ENCODE measurements around the gene AGRN. TPM values are rescaled to one million over a fixed set of nuclear protein-coding genes. Genes with fewer than 3 reads are reported as not detected.

Gene AGRN
- total RNA-seq, 1 experiment from 2014 or later = 446 TPM

DNA sequence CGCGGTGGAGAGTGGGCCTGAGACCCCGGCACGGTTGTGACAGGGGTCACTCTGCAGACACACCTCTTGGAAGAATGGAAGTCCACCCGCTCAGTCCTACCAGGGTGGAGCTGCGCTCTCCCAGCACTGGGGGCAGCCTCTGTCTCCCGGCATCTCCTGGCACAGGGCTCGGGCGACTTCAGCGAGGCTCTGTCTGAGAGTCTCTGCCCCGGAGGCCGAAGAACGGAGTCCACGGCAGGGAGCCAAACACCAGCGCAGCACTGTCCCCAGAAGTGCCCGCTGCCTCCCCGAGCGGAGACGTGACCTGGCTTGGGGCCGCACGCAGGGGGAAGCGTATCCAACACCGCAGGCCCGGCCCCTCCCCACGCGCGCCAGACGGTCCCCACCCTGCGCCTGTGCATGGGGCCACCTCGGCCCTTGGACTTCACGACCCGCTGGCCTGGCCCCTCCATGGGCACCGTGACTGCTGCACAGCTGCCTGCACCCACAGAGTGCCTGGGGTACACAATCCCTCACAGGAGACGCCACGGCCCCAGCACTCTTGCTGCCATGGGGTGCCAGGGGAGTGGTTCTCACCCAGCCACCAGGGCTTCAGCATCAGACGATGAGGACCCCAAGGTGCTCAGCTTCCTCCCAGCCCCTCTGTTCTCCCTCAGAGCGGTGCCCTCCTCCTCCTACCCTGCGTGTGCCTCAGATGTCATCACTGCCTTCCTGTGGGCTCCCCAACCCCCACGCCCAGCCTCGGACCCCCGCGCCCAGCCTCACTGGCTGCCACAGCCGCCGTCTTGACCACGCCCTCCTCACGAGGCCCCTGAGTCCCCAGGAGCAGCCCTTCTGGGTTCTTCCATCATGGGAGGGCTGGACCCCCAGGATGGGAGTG is 69.1 kb downstream of the AGRN start:
- no peaks in the 10 kb centered on the region for H3K4me1 Mint-ChIP-seq (ENCODE audit: low read depth, unreplicated experiment)
- H3K9me3 Mint-ChIP-seq (ENCODE audit: low read depth, unreplicated experiment) = no peaks in the 10 kb centered on the region
- CTCF ChIA-PET = no interaction called here
- no peak overlapping the region for H3K27ac Mint-ChIP-seq (ENCODE audit: unreplicated experiment)
- no peaks in the 10 kb centered on the region for H3K27me3 Mint-ChIP-seq (ENCODE audit: unreplicated experiment)
- no peak overlapping the region for H3K4me3 Mint-ChIP-seq (ENCODE audit: low read depth, unreplicated experiment)
- intact Hi-C loops (cut with micrococcal nuclease; ENCODE audit: unreplicated experiment) = no loop called here
- no TSS peak for BruUV-seq (replicated peaks)
- H3K36me3 Mint-ChIP-seq (ENCODE audit: insufficient read depth, unreplicated experiment) = peaks cover 25% of the 10 kb centered on the region
- no peak for DNase-seq
- no peak for TF ChIP-seq CTCF (IDR thresholded peaks at IDR 0.05; ENCODE audit: unreplicated experiment)

GRCh38 chr1:1089731-1090423 is 70.0 kb downstream of the AGRN start:
- Mint-ChIP-seq H3K4me3 (ENCODE audit: low read depth, unreplicated experiment) (no peak overlapping the region), H3K27me3 (ENCODE audit: unreplicated experiment) (no peaks in the 10 kb centered on the region), H3K27ac (ENCODE audit: unreplicated experiment) (no peak overlapping the region), H3K36me3 (ENCODE audit: insufficient read depth, unreplicated experiment) (peaks cover 30% of the 10 kb centered on the region), H3K4me1 (ENCODE audit: low read depth, unreplicated experiment) (no peaks in the 10 kb centered on the region), H3K9me3 (ENCODE audit: low read depth, unreplicated experiment) (no peaks in the 10 kb centered on the region)
- TF ChIP-seq CTCF (IDR thresholded peaks at IDR 0.05; ENCODE audit: unreplicated experiment) = no peak
- intact Hi-C loops (cut with micrococcal nuclease; ENCODE audit: unreplicated experiment) = no loop called here
- no TSS peak for BruUV-seq (replicated peaks)
- CTCF ChIA-PET = no interaction called here
- DNase-seq = no peak

DNA sequence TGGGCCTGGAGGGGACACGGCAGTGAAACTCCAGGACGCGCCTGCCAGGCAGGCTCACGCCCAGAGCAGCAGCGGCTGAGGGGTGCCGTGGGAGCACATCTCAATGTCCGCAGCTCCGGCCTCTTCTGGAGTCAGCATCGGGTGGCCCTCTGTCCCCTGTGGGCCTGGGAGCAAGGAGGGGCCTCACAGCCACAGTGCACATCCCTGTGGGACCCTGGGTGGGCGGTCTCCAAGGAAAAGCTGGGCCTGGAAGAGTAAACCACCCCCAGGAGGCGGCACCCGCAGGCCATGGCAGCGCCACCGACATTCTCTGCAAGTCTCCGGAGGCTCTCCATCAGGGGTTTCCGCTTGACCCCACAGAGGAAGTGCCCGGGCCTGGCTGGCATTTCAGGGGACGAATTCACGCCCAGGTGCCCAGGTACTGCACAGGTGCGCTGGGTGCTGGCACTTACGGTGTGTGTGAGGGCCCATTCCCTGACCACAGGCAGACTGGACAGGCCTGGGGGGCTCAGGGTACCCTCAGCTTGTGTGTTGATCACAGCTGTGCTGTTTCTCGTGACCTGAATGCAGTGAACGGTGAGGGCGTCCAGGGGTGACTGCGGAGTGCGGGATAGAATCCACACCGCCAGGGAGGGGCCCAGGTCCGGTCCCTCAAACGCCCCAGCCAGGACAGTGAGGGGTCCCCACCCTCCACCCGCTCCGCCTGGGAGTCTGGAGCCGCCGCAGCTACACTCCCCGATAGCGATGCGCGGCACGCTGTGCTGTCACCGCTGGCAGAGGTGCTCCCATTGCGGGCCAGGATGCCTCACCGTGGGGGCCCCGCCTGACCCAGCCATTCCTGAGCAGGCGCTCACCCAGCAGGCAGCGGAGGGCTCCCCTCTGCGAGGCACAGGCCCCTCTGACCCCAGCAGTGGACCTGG is 70.8 kb downstream of the AGRN start:
- CTCF ChIA-PET = no interaction called here
- Mint-ChIP-seq H3K4me3 (ENCODE audit: low read depth, unreplicated experiment) (no peak overlapping the region), H3K9me3 (ENCODE audit: low read depth, unreplicated experiment) (no peaks in the 10 kb centered on the region), H3K4me1 (ENCODE audit: low read depth, unreplicated experiment) (no peaks in the 10 kb centered on the region), H3K27ac (ENCODE audit: unreplicated experiment) (no peak overlapping the region), H3K27me3 (ENCODE audit: unreplicated experiment) (no peaks in the 10 kb centered on the region), H3K36me3 (ENCODE audit: insufficient read depth, unreplicated experiment) (peaks cover 30% of the 10 kb centered on the region)
- intact Hi-C loops (cut with micrococcal nuclease; ENCODE audit: unreplicated experiment) = no loop called here
- TF ChIP-seq CTCF (IDR thresholded peaks at IDR 0.05; ENCODE audit: unreplicated experiment) = no peak
- BruUV-seq (replicated peaks) = no TSS peak
- DNase-seq = no peak

DNA sequence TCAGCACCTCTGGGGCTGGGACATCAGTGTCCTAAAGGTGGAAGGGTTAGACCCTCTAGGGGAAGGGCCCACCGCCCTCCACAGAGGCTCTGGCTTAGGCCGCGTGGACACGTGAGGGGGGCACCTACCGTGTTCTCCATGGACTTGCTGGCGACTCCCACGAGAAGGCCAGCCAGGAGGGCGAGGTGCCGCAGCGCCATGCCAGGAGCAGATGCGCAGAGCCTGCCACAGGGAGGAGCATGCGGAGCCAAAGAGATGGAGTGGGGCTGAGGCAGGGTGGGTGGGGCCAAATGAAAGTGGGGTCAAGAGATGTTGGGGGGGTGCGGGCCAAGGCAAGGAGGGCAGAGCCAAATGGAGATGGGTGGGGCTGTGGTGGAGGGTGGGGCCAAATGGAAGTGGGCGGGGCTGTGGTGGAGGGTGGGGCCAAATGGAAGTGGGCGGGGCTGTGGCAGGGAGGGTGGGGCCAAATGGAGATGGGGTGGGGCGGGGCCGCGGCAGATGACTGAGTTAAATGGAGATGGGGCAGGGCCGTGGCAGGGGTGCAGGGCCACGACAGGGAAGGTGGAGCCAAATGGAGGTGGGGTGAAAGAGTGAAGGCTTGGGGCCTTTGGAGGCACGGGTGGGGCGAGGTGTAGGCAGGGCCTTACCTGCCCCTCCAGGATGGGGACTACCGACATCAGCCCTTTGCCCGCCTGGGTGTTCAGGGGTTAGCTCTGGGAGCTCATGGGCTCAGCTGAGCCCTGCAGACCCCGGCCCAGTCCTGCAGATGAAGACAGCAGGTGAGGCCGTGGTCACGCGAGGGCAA is 71.6 kb downstream of the AGRN start:
- intact Hi-C loops (cut with micrococcal nuclease; ENCODE audit: unreplicated experiment) = no loop called here
- H3K9me3 Mint-ChIP-seq (ENCODE audit: low read depth, unreplicated experiment) = no peaks in the 10 kb centered on the region
- H3K27ac Mint-ChIP-seq (ENCODE audit: unreplicated experiment) = no peak overlapping the region
- no peak for DNase-seq
- CTCF ChIA-PET = no interaction called here
- H3K4me1 Mint-ChIP-seq (ENCODE audit: low read depth, unreplicated experiment) = no peaks in the 10 kb centered on the region
- H3K4me3 Mint-ChIP-seq (ENCODE audit: low read depth, unreplicated experiment) = no peak overlapping the region
- H3K36me3 Mint-ChIP-seq (ENCODE audit: insufficient read depth, unreplicated experiment) = peaks cover 30% of the 10 kb centered on the region
- no peak for TF ChIP-seq CTCF (IDR thresholded peaks at IDR 0.05; ENCODE audit: unreplicated experiment)
- no peaks in the 10 kb centered on the region for H3K27me3 Mint-ChIP-seq (ENCODE audit: unreplicated experiment)
- no TSS peak for BruUV-seq (replicated peaks)
